Adipose tissue (tissue), 3 donors: ENCODE results near the gene MACROD2. TPM values are rescaled to one million over a fixed set of nuclear protein-coding genes. Genes with fewer than 3 reads are reported as not detected.
"Not testable (repeated sequence)": the region's sequence is repeated elsewhere in the genome, so short reads cannot be mapped to it uniquely, and the experiment has no call there.

Experiments
- H3K27ac ChIP-seq: one replicate; pipeline ENCODE4 v1.5.1; 2013; ENCODE audit warnings: low read depth, low read length
- WGBS, 3 donors: extraction: QIAGEN DNeasy Blood & Tissue Kit; methylation state at CpG; one replicate each; pipeline ENCODE4 v1.1.7; 2013; 5-methylcytosine and 5-hydroxymethylcytosine counted together
- polyA plus RNA-seq, 3 donors: library from polyadenylated mRNA; stranded (reverse); fragments of 200-250 nt; gene quantifications; one replicate each; pipeline ENCODE4 v1.2.3, GENCODE V29; 2013
- donor health status: healthy with polysubstance abuse.
- donor health status: Bipolar disorder and iron deficiency.
- donor health status: healthy.

Gene MACROD2
- polyA plus RNA-seq, 3 donors = 0.11 to 0.98 (median 0.56) TPM

DNA sequence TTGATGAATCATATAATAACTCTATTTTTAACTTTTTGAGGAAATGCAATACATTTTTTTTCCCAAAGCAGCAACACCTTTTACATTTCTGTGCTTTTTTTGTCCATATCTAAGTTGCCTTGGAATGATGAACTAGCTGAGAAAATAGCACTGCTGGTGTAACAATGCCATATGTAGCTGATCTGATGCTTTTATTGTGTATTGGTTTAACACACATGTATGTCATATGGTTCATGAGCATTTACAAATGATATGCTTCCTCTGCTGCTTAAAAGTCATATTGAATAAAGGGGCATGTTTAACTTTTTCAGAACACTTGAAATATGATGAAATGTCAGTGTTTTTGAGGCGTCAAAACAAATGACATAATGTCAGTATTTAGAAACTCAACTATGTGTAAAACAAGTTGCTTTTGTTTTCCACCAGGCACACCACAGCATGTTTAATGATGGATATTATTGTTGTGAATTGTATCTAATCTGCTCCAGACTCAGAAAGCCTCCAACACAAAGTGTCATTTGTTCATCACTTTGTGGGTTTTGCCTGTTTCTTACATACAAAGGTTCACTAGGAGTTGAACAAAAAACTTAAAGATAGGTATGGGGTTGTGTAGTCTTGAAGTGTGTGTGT is 1117.9 kb downstream of the MACROD2 start:
- 90 to 100% (median 92%) methylated on average over 1 of the region's 1 CpG for WGBS, 3 donors
- H3K27ac ChIP-seq = no peak overlapping the region

DNA sequence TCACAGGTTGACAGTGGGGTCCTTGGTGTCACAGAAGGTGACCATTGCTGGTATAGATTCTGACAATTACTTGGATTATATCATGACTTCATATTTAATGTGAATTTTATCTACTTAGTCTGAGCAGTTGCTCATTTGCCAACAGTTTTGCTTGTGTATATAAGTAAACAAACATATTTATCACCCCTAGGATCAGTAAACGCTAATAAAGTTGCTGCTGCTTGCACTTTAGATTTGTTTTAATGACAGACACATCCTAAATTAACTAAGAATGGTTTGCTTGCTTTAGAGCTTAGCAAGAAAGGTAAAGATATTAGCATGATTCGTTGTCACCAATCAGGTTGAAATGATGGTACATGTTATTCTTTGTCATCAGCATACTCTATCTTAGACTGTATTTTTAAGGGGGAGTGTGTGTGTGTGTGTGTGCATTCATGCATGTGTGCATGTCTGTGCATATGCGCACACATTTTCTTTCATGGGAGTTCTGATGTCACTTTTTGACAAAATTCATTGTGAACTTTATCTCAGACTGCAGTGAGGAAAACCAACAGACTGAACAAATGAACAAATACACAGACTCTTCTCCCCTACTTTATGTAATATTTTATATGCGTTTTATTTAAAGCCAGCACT is 1124.7 kb downstream of the MACROD2 start:
- no peak overlapping the region for H3K27ac ChIP-seq
- 72 to 85% (median 85%) methylated on average over 4 of the region's 4 CpGs for WGBS, 3 donors

DNA sequence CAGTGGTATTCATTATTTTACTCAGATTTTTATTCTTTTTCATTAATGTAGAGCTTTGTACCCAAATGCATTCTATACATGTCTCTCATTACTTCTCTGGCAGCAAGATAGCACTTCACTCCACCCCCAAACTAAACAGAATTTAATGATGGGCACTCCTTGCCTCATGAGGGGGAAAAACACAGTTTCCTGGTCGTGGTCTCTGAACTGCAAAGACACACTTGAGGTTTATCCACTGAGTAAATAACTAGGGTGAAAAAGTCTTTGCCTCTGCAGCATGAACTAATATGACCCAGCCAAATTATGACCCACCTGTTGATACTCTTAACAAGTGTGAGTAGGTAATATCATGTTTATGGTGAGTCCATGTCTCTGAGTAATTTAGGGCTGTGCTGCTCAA is 1127.3 kb downstream of the MACROD2 start:
- 54 to 70% (median 59%) methylated on average over 1 of the region's 1 CpG for WGBS, 3 donors

DNA sequence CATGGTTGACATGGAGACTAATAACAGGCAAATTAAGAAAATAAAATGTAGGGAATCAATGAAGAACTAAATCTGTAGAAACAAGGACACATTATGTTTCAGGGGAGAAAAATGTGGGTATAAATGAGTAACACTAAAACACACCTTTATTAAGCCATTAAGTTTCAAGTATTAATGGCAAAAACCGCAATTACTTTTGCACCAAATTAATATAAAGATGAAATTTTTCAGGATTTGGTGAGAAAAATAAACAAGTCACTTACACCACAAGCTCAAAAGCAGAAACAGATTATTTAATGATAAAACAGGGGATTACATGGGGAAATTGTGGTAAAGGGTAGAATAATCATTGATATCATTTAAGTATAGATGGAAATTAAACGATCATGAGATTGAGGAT is 1135.9 kb downstream of the MACROD2 start:
- no peak overlapping the region for H3K27ac ChIP-seq
- WGBS, 3 donors = 87 to 91% (median 89%) methylated on average over 2 of the region's 2 CpGs

More for the DNA sequence above, 1127.3 kb downstream of the MACROD2 start:
- H3K27ac ChIP-seq = no peak overlapping the region

DNA sequence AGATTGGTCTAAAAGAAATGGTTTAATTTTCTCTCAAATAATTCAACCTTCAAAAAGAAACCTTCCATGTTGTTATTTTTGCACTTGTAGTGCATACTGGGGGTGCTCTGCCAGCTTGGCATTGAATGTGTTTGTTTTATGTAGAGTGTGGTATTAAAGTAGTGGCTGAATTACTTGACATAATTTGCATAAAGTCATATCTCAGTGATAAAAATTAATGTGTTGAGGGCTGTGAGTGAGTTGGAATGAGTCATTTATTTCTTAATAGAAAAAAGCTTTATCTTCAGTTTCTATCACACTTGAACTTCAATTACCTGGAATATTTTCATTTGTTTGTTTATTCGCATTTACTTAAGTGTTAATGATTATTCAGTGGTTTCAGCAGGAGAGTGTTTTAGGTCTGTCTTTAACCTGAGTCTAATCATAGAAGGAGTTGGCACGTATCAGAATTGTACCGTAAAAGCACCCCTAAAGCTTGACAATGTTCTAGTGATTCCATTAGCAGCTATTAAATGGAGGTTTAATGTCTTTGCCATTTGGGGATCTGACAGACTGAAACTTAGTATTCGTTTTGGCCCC is 1143.3 kb downstream of the MACROD2 start:
- no peak overlapping the region for H3K27ac ChIP-seq
- 28 to 83% (median 80%) methylated on average over 4 of the region's 4 CpGs for WGBS, 3 donors

DNA sequence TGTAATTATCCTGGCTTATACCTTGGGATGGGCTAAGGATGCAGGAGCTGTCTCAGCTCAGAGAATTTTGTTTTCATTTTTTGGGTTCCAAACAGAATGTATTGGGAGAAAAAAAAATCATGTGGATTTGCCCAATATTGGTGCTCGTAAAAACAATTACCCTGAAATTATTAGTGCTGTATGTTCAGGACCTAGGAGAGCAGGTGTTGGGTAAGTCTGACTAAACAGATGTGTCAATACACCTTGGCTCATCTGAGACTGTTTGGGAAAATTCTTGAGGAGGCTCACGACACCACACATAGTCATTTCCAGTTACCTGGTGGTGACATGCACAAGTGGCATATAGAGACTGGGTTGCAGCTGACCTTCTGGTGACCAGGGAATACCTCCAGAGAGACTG is 1144.2 kb downstream of the MACROD2 start:
- no peak overlapping the region for H3K27ac ChIP-seq
- 73 to 90% (median 90%) methylated on average over 2 of the region's 2 CpGs for WGBS, 3 donors

DNA sequence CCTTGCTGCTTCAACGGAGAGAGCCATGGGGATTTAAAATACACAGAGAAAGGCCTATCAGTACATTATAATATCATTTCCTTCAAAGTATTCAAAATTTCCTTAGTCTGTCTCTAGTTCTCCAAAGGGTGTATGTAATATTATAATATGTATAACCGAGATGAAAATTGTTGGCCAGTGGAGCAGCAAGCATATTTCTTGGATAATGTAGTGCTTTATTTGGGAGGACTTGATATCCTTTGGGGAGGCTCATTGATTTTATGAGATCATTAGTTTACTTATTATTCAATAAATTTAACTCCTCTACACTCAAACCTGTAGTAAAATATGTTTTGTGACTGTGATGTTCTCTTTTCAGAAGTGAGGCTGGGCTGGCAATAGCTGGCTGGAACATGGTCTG is 1145.0 kb downstream of the MACROD2 start:
- H3K27ac ChIP-seq = no peak overlapping the region
- WGBS, 3 donors = 56 to 61% (median 59%) methylated on average over 2 of the region's 2 CpGs

DNA sequence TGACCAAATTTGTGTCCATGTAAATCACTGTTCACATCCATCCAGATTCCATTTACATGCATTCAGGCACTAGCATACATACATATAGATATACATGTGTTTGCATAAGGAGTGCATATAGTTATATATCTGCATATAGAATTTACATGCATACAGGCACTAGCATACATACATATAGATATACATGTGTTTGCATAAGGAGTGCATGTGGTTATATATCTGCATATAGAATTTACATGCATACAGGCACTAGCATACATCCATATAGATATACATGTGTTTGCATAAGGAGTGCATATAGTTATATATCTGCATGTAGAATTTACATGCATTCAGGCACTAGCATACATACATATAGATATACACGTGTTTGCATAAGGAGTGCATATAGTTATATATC is 1145.6 kb downstream of the MACROD2 start:
- 68 to 90% (median 87%) methylated on average over 1 of the region's 1 CpG for WGBS, 3 donors
- not testable (repeated sequence) for H3K27ac ChIP-seq

DNA sequence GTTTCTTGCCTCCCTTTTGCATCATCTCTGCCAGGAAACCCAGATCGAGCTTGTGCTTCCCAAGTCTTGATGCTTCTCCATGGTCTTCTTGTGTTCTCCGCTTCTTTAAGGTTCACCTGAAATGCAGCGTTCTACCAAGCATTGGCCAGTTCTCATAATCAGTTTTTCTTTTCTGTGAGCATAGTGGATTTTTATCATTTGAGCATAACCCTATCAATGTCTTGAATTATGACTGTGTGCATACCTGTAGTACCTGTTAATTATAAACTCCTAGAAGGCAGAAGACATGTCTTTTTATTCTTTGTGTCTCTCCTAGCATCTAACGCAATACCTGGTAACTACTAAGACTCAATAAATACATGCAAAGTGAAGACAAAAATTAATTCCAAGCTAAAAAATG is 1146.5 kb downstream of the MACROD2 start:
- 66 to 81% (median 80%) methylated on average over 4 of the region's 4 CpGs for WGBS, 3 donors
- H3K27ac ChIP-seq = no peak overlapping the region

DNA sequence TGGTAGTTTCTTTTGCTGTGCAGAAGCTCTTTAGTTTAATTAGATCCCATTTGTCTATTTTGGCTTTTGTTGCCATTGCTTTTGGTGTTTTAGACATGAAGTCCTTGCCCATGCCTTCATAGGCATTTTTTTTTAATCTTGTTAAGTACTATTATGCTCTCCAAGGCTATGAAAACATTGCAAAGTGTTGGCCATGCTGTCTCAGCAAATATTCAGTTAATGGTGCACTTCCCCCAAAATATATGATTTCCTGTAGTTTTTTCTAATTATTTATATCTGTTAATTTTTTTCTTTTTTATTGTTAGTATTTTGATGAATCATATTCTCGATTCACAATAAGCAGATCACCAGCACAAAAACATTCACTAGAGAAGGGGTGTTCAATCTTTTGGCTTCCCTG is 1148.2 kb downstream of the MACROD2 start:
- WGBS, 3 donors = 77 to 85% (median 85%) methylated on average over 1 of the region's 1 CpG
- H3K27ac ChIP-seq = no peak overlapping the region

DNA sequence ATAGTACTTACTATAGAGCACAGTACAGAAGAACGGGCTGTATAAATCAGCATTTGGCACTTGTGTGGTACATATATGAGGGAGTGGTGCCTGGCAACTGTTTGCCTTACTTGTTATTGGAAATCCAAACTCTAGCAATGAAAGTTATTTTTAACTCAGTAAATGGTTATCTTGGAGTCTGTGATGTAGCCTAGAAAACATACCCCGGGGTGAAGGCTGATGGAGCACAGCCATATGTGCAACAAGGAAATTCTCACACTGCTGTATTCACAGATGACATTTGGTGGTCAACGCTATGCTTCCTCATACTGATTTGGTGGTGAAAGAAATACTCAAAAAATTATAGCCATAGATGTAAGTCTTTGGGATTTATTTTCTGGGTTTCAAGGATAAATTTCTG is 1149.6 kb downstream of the MACROD2 start:
- 39 to 65% (median 60%) methylated on average over 3 of the region's 3 CpGs for WGBS, 3 donors
- no peak overlapping the region for H3K27ac ChIP-seq

DNA sequence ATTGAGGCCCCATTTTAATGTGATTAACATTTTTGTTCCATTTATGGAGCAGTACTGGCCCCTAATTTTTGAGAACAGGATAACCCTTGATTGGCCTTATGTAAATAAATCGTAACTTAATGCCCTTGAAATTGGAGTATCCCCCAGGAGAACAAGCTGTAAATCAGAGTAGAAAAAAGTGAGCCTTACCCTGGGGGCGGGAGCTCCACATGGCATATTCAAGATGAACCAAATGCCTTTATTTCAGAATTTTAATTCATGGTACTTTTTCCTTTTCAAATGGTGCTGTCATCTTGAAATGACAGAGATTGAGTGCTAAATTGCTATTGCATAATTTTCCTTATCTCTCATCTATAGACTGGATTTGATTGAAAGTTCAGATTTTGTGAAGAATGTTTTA is 1151.6 kb downstream of the MACROD2 start:
- WGBS, 3 donors = 68 to 78% (median 78%) methylated on average over 2 of the region's 2 CpGs

DNA sequence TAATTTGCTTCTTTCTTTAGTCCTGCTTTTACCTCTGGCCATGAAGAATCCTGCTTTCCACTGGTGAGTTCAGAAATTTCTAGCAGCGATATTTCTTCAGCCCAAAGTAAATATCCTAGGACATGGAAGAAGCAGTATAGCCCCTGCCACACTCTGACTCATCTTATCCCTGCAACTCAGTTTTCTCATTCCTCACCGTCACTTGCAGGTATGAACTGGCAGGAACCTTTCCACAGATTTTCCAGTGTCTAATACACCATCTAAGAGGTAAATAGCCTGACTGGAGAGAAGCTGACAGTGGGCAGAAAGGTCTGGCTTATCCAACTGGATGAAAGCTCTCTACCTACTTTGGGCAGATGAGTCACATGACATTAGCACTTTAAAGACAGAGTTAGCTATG is 1158.8 kb downstream of the MACROD2 start:
- 67 to 98% (median 67%) methylated on average over 2 of the region's 2 CpGs for WGBS, 3 donors
- no peak overlapping the region for H3K27ac ChIP-seq

More for the DNA sequence above, 1151.6 kb downstream of the MACROD2 start:
- H3K27ac ChIP-seq = no peak overlapping the region

DNA sequence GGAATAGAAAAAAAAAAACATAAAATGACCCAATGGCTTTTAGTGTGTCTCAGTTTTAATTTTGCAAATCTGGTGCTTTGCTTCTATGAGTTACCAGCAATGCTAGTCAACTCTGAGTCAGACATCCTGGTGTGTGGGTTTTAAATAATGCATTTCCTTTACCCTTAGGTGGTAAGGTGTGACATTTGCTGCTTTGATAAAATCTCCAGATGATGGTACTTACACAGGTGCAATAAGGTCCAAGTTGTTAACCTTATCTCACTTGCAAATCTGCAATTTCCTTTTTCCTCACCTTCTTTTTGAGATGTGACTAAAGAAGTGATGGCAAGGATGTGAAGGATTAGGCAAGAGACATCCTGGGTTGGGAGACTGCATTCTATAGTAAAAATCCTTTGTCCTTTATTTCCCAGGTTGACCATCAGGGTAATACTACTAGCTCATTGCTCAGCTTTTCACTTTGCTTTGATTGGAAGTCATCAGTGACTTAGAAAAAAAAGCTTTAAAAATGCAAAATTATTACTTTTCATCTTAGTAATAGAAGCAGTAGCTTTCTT is 1160.6 kb downstream of the MACROD2 start:
- no peak overlapping the region for H3K27ac ChIP-seq

DNA sequence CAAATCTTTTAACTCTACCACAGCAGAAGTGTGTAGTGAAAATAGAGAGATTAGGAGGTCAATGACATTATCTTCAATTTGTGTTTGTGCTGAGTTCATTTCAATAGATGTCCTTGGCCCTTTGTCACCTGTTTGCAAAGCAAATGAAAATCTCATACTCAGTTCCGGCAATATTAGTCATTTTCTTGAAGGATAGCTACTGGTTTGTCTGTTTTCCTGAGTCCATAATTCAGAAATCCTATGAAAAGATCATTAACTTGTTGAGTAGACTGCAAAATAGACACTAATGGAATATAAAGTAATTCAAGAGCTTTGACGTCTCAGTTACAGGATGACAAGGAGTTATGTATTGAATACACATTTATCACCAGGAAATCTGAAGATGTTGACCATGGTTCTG is 1163.2 kb downstream of the MACROD2 start:
- WGBS, 3 donors = 18 to 71% (median 68%) methylated on average over 2 of the region's 2 CpGs
- no peak overlapping the region for H3K27ac ChIP-seq

DNA sequence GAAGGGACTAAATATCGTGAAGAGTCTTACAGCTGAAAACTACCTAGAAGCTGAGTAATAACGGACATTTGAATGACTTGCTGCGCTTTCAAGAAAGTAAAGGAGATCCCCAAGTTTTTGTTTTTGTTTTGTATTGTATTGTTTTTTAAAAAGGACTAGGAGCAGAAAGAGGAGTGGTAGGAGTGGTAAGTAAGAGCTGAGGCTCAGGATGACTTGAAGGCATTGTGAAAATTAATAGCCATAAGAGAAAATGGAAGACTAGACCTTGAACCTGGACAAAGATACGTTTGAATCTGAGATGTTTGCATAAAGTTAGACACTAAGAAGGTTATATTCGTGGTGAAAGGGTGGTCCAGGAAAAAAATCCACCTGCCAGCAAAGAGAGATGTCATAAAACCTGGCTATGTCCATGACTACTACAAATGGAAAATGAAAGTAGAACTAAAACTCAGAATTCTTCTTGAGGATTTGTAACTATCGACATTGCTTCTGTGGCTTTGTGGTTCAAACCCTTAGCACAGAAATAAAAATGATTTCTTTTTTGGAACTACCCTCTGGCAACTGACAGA is 1166.8 kb downstream of the MACROD2 start:
- H3K27ac ChIP-seq = no peak overlapping the region
- 59 to 68% (median 59%) methylated on average over 6 of the region's 6 CpGs for WGBS, 3 donors

DNA sequence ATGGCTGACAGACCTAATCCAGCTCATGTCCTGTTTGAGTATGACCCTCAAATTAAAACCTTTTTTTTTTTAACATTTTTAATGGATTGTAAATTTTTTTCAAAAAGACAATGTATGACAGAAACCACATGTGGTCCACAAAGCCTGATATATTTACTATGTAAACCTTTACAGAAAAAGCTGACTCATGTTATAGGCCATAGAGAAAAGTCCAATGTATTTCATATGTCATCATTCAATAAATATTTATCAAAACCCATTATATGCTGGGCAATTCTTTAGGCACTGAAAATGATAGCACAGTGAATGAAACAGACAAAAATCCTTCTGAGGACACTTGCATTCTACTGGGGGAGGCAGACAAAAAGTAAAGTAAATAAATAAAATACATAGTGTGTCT is 1168.3 kb downstream of the MACROD2 start:
- no peak overlapping the region for H3K27ac ChIP-seq

DNA sequence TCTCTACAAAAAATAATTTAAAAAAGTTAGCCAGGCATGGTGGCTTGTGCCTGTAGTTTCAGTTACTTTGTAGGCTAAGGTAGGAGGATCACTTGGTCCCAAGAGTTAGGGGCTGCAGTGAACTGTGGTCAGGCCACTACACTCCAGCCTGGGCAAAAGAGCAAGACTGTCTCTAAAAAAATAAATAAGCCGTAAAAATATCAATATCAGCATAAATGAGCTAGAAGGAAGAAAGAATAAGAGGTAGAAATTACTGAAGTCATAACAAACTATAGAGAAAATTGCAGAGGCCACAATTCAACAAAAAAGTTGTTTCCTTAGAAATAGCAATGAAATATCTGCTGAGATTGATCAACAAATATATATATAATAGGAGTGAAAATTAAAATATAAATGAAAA is 1169.4 kb downstream of the MACROD2 start:
- no peak overlapping the region for H3K27ac ChIP-seq
- 88 to 92% (median 91%) methylated on average over 1 of the region's 1 CpG for WGBS, 3 donors

DNA sequence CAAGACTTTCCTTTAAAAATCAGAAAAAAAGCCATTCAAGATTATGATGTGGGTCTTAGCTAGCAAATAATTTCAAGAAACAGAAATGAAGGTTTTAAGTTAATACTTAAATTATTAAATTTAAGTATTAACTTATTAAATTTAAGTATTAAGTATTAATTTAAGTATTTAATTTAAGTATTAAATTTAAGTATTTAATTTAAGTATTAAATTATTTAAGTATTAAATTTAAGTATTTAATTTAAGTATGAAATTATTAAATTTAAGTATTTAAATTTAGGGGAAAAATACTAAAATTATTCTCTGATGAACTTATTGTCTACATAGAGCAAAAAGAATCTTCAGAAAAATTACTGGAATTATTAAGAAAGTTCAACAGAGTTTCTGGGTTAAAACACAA is 1171.4 kb downstream of the MACROD2 start:
- no peak overlapping the region for H3K27ac ChIP-seq

DNA sequence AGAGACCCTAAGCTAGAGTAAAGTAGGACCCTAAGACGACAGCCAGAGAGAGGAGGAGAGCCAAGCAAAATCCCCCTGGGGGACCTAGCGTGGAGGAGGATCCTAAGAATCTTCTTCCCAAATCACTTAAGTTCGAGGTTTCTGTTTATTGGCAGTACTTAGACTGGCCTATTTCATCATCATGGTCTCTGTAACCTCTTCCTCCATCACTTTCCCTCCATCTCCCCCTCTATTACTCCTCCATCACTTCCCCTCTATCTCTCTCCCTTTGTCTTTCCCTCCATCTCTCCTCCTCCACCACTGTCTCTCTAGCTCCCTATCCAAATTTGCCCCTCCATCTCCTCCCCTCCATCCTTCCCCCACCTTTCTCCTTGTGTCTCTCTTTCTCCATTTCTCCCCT is 1175.7 kb downstream of the MACROD2 start:
- WGBS, 3 donors = 78 to 84% (median 82%) methylated on average over 3 of the region's 3 CpGs
- no peak overlapping the region for H3K27ac ChIP-seq
